HepG2 (cell line): ENCODE results near the gene TTYH2.

Source experiments
- ARHGAP35 ChIP-seq: sonication (generic); formaldehyde crosslinking; IDR thresholded peaks from 2 replicates; pipeline ENCODE4 v1.9.0; 2022; ENCODE audit warnings: mild to moderate bottlenecking, inconsistent platforms, moderate library complexity, missing genetic modification reagents, borderline replicate concordance
- CTCF ChIP-seq: sonication (generic); formaldehyde crosslinking; IDR thresholded peaks from 2 replicates; pipeline ENCODE4 v1.5.0; 2020; ENCODE audit warnings: mild to moderate bottlenecking, missing genetic modification reagents, moderate library complexity
- E2F5 ChIP-seq: sonication (generic); formaldehyde crosslinking; conservative IDR thresholded peaks from 2 replicates; pipeline ENCODE4 v1.4.0; 2020; ENCODE audit warnings: missing genetic modification reagents
- GPBP1L1 ChIP-seq: sonication (generic); formaldehyde crosslinking; IDR thresholded peaks from 2 replicates; pipeline ENCODE4 v1.5.0; 2020; ENCODE audit warnings: mild to moderate bottlenecking, missing genetic modification reagents
- MAX ChIP-seq: IDR thresholded peaks from 2 replicates; pipeline ENCODE4 v1.6.1; 2012; ENCODE audit warnings: inconsistent platforms
- POLR2AphosphoS5 ChIP-seq: IDR thresholded peaks from 2 replicates; pipeline ENCODE4 v1.6.1; 2012; ENCODE audit warnings: low read depth, low read length
- RFX5 ChIP-seq: IDR thresholded peaks from 2 replicates; pipeline ENCODE4 v1.6.1; 2011; ENCODE audit warnings: low read depth, low read length, improper control_type of control experiment
- SSRP1 ChIP-seq: IDR thresholded peaks from 2 replicates; pipeline ENCODE4 v1.6.1; 2016; ENCODE audit warnings: control low read depth
- TAF1 ChIP-seq: sonication (generic); formaldehyde crosslinking; IDR thresholded peaks from 2 replicates; pipeline ENCODE4 v1.4.0; 2020; ENCODE audit warnings: missing genetic modification reagents
- YY1 ChIP-seq: IDR thresholded peaks from 2 replicates; pipeline ENCODE4 v1.6.1; 2011; ENCODE audit warnings: low read length, low read depth, moderate library complexity, mild to moderate bottlenecking; ENCODE audit not compliant: insufficient read depth, insufficient replicate concordance
- ZNF180 ChIP-seq: sonication (generic); formaldehyde crosslinking; IDR thresholded peaks from 2 replicates; pipeline ENCODE4 v1.4.0; 2020; ENCODE audit warnings: low read depth, missing genetic modification reagents, borderline replicate concordance

- no peak for TF ChIP-seq SSRP1
- TF ChIP-seq CTCF (CRISPR knock-in tag), result no peak
- TF ChIP-seq GPBP1L1 (CRISPR knock-in tag), result no peak
- TF ChIP-seq POLR2AphosphoS5, result no peak
- no peak for TF ChIP-seq ARHGAP35
- TF ChIP-seq YY1, result no peak
- no peak for TF ChIP-seq E2F5 (CRISPR knock-in tag)
- TF ChIP-seq RFX5, result no peak
- TF ChIP-seq TAF1 (CRISPR knock-in tag), result no peak
- TF ChIP-seq MAX, result peak; percentile 49; the same call in 1 of the 2 replicates
- no peak for TF ChIP-seq ZNF180 (CRISPR knock-in tag)
Measured at GRCh38 chr17:74192950-74193781, 20.2 kb upstream of the TTYH2 start.
